ENCODE results near the gene KICS2. TPM values are rescaled to one million over a fixed set of nuclear protein-coding genes. Genes with fewer than 3 reads are reported as not detected.
A peak's percentile ranks its signal among the peaks of the same experiment; 100 is the strongest.

Gene KICS2
- total RNA-seq, 2 experiments from 2014 or later: 15.1 to 16.6 TPM

DNA sequence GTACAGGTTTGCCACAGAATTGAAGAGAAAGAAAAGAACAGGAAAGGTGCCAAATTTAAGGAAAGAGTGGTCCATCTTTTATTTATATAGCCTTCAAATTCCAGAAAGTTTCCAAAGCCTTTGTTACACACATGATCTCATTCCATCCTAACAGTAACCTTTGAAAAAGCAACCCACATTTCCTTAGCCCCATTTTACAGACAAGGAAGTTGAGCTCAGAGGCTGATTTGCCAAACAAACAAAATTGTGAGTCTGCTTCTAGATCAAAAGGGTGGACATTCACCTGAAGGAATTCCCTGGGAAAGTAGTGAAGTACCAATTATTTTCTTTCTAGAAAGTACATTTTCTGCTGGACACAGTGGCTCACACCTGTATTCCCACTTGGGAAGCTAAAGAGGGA lies 32.0 kb downstream of the KICS2 start:
- H3K27ac Mint-ChIP-seq: no peak overlapping the region
- H3K9me3 Mint-ChIP-seq (ENCODE audit: low read depth): no peaks in the 10 kb centered on the region
- no peak overlapping the region for H3K4me3 Mint-ChIP-seq
- intact Hi-C loops (cut with DNase I, micrococcal nuclease): no loop called here
- DNase-seq (no peak), ATAC-seq (no peak)
- CTCF ChIA-PET: no interaction called here
- H3K4me1 Mint-ChIP-seq: peaks cover 18% of the 10 kb centered on the region
- H3K36me3 Mint-ChIP-seq (ENCODE audit: low read depth): peaks cover 29% of the 10 kb centered on the region
- POLR2A ChIA-PET: no interaction called here
- H3K27me3 Mint-ChIP-seq: no peaks in the 10 kb centered on the region

DNA sequence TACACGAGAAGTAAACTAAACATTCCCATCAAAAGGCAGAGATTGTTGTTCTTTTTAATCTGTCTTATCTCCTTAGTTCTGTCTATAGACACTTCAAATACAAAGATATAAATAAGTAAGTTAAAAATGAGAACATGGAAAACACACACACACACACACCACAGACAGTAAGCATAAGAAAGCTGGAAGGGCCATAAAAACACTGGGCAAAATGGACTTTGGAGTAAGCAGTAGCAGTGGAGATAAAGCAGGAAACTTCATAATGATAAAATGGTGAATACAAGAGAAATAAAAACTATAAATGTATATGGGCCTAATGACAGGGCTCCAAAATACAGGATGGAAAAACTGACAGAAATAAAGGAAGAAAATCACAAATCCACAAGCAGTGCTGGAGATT lies 32.6 kb downstream of the KICS2 start:
- ChIA-PET CTCF (no interaction called here), POLR2A (no interaction called here)
- no peaks in the 10 kb centered on the region for H3K27me3 Mint-ChIP-seq
- peaks cover 28% of the 10 kb centered on the region for H3K36me3 Mint-ChIP-seq (ENCODE audit: low read depth)
- DNase-seq: no peak
- peaks cover 18% of the 10 kb centered on the region for H3K4me1 Mint-ChIP-seq
- intact Hi-C loops (cut with DNase I, micrococcal nuclease): no loop called here
- H3K27ac Mint-ChIP-seq: no peak overlapping the region
- H3K9me3 Mint-ChIP-seq (ENCODE audit: low read depth): no peaks in the 10 kb centered on the region
- ATAC-seq: no peak
- no peak overlapping the region for H3K4me3 Mint-ChIP-seq

DNA sequence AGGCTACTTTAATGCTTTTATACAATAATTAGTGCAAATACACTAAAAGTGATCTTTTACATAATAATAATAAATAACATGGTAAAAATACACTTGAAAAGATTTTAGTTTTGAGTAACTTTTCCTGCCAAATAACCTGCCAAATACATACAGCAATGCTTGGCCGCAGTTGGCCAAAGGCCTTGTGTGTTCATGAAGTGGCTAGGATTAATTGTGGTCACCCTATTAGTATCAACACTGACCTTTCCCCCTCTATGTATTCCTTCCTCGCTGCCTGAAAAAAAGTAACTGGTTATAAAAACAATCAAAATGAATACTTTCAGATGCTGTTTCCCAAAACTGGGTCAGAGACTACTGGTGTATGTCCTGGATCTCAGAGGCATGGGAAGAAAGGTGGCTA lies 34.3 kb downstream of the KICS2 start:
- Mint-ChIP-seq H3K36me3 (ENCODE audit: low read depth) (peaks cover 14% of the 10 kb centered on the region), H3K4me3 (no peak overlapping the region), H3K27me3 (no peaks in the 10 kb centered on the region), H3K27ac (no peak overlapping the region), H3K9me3 (ENCODE audit: low read depth) (no peaks in the 10 kb centered on the region), H3K4me1 (peaks cover 11% of the 10 kb centered on the region)
- DNase-seq (no peak), ATAC-seq (no peak)
- ChIA-PET POLR2A (no interaction called here), CTCF (no interaction called here)
- intact Hi-C loops (cut with DNase I, micrococcal nuclease): no loop called here

DNA sequence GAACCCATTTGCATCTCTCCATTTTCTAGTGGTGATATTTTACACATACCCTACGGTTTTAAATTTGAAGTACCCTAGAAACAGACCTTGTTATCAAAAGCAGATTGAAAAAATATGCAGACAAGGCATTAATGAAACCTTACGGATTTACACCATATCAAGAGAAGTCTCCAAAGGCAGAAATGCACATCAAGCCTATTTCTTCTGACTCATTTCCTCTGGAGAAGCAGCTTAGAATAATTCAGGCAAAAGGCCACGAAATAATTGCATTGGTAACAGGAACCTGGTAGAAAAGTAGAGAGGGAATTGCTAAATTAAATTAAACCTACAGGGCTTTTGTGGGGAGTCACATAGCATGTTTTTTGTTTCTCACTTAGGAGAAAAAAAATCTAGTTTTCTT lies 34.7 kb downstream of the KICS2 start:
- intact Hi-C loops (cut with DNase I, micrococcal nuclease): no loop called here
- ATAC-seq (no peak), DNase-seq (no peak)
- H3K27me3 Mint-ChIP-seq: no peaks in the 10 kb centered on the region
- H3K9me3 Mint-ChIP-seq (ENCODE audit: low read depth): no peaks in the 10 kb centered on the region
- POLR2A ChIA-PET: no interaction called here
- H3K36me3 Mint-ChIP-seq (ENCODE audit: low read depth): peaks cover 11% of the 10 kb centered on the region
- H3K27ac Mint-ChIP-seq: no peak overlapping the region
- peaks cover 8% of the 10 kb centered on the region for H3K4me1 Mint-ChIP-seq
- CTCF ChIA-PET: no interaction called here
- no peak overlapping the region for H3K4me3 Mint-ChIP-seq

DNA sequence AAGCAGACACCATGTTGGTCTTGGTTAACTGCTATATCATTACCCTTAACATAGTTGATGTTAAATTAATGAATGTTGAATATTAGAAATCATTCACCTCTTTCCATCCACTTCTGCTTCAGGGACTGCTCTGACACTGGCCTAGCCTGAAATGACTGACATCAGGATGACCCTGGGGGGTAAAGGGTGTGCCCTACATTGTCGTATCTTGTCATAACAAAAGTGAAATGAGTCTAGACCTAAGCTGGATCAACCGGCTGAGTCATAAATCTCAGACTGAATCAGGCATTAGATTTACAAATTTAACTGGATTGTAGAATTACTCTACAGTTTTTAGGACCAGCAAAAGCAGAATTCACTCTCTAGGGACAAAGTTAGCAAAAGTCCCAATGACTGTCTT lies 35.3 kb downstream of the KICS2 start:
- Mint-ChIP-seq H3K27me3 (no peaks in the 10 kb centered on the region), H3K4me3 (no peak overlapping the region), H3K4me1 (peaks cover 8% of the 10 kb centered on the region), H3K9me3 (ENCODE audit: low read depth) (no peaks in the 10 kb centered on the region), H3K27ac (no peak overlapping the region), H3K36me3 (ENCODE audit: low read depth) (peaks cover 10% of the 10 kb centered on the region)
- peak; percentile 91 for ATAC-seq
- CTCF ChIA-PET: no interaction called here
- intact Hi-C loops (cut with DNase I, micrococcal nuclease): no loop called here
- POLR2A ChIA-PET: no interaction called here
- peak; percentile 27 for DNase-seq

DNA sequence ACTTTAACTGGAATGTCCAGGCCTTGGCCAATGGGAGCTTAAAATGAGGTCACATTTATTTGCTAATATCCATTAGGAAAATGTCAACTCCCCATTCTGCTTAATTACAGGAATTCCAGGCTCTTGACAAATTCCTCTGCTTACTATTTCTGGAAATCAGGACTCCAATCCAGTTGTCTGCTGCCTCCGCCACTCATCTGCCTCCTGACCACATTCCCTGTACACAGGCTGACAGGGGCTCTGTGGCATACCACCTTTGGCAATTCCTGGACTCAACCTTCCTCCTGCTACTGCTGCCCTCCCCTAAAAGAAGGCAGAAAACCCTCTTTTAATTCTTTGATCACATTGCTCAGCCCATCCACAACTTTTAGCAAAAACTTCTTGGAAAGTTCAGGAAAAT lies 37.9 kb downstream of the KICS2 start:
- Mint-ChIP-seq H3K27ac (no peak overlapping the region), H3K4me3 (no peak overlapping the region), H3K36me3 (ENCODE audit: low read depth) (peaks cover 10% of the 10 kb centered on the region), H3K9me3 (ENCODE audit: low read depth) (no peaks in the 10 kb centered on the region), H3K4me1 (peaks cover 8% of the 10 kb centered on the region), H3K27me3 (no peaks in the 10 kb centered on the region)
- ATAC-seq: no peak
- POLR2A ChIA-PET: no interaction called here
- no peak for DNase-seq
- intact Hi-C loops (cut with DNase I, micrococcal nuclease): no loop called here
- CTCF ChIA-PET: no interaction called here

DNA sequence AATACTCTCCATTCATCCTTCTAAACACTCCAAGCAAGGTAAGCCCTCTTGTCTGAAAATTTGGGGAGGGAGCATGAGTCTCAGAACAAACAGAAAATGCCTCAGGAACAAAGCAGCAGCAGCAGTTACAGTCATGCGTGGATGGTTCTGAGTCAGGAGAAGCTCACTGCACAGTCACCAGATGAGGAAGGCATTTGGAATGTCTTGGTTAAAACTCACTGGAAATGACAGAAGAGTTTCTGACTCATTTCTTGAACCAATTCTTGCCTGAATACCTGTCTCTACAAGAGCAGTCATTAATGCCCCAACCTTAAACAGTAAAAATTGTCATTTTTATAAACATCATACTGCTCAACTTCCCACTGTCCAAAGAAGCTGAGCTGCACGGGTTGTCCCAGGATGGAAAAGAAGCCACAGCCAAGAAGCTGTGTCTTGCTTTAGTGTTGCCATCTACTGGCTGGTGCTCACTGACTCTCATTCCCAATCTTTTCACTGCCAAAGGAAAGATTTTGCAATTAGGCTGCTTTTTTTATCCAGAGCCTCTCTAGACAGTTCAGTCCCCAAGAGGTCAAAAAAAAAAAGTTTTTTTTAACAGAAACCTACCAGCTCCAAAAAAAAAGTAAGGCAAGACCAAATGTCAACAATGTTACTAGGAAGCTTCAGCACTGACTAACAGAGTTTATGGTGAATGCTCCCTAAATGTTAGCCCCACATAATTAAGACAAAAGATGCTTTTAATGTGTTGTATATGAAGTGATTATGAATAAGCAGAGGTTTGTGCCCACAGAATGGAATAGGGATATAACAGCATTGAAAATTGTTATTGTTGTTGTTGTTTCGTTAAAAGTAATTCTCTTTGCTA lies 40.4 kb downstream of the KICS2 start:
- Mint-ChIP-seq H3K4me3 (no peak overlapping the region), H3K36me3 (ENCODE audit: low read depth) (peaks cover 8% of the 10 kb centered on the region), H3K27me3 (no peaks in the 10 kb centered on the region), H3K9me3 (ENCODE audit: low read depth) (no peaks in the 10 kb centered on the region), H3K4me1 (no peaks in the 10 kb centered on the region), H3K27ac (no peak overlapping the region)
- no peak for DNase-seq
- ChIA-PET CTCF (interaction anchor here (0.7 kb wide), 1 partner anchor 1870 kb away, joined by 3 read pairs; no protein-coding TSS in a partner anchor), POLR2A (no interaction called here)
- ATAC-seq: peak; percentile 68
- intact Hi-C loops (cut with DNase I, micrococcal nuclease): no loop called here

DNA sequence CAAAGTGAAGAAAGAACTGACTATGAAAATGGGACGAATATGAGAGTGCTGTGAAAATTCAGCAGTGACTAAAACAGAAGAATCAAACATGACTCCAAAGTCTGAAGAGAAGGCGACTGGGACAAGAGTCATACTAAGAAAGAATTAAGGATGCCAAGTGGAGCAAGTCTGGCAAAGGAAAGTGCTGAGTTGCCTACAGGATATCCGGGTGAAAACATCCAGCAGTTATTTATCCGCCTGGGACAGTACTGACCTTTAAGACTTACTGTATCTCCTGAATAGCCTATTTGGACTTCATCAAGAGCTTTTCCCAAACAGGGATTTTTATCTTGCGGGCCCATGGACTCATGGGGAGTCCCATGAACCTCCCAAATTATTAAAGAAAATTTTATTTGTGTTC lies 41.1 kb downstream of the KICS2 start:
- CTCF ChIA-PET: no interaction called here
- POLR2A ChIA-PET: no interaction called here

DNA sequence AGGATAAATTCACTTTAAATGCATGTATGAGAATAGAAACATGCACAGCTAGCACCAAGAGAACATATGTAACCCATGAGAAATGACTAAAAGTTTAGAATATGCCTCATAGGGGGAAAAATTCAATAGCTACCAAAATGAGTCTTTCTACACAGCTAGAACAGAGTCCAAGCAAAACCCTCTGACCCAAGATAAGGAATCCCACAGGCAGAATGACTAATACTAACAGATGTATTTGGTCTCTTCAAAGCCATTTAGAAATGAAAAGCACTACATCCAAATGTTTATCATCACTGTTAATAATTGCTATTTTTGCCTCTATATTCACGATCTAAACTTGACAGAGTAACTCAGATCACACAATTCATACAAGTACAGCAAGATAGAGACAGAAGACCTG lies 44.0 kb downstream of the KICS2 start:
- CTCF ChIA-PET: interaction anchor here (0.7 kb wide), 1 partner anchor 36 kb away, joined by 3 read pairs; no protein-coding TSS in a partner anchor
- no peak overlapping the region for H3K27ac Mint-ChIP-seq
- H3K9me3 Mint-ChIP-seq (ENCODE audit: low read depth): no peaks in the 10 kb centered on the region
- H3K27me3 Mint-ChIP-seq: no peaks in the 10 kb centered on the region
- ATAC-seq (peak; percentile 30), DNase-seq (no peak)
- H3K4me1 Mint-ChIP-seq: no peaks in the 10 kb centered on the region
- H3K36me3 Mint-ChIP-seq (ENCODE audit: low read depth): peaks cover 4% of the 10 kb centered on the region
- POLR2A ChIA-PET: no interaction called here
- H3K4me3 Mint-ChIP-seq: no peak overlapping the region
- intact Hi-C loops (cut with DNase I, micrococcal nuclease): no loop called here

More for the DNA sequence above, 41.1 kb downstream of the KICS2 start:
- intact Hi-C loops (cut with DNase I, micrococcal nuclease): no loop called here
- ATAC-seq (no peak), DNase-seq (no peak)
- H3K4me1 Mint-ChIP-seq: no peaks in the 10 kb centered on the region
- no peaks in the 10 kb centered on the region for H3K27me3 Mint-ChIP-seq
- no peak overlapping the region for H3K27ac Mint-ChIP-seq
- H3K36me3 Mint-ChIP-seq (ENCODE audit: low read depth): peaks cover 8% of the 10 kb centered on the region
- H3K9me3 Mint-ChIP-seq (ENCODE audit: low read depth): no peaks in the 10 kb centered on the region
- H3K4me3 Mint-ChIP-seq: no peak overlapping the region

DNA sequence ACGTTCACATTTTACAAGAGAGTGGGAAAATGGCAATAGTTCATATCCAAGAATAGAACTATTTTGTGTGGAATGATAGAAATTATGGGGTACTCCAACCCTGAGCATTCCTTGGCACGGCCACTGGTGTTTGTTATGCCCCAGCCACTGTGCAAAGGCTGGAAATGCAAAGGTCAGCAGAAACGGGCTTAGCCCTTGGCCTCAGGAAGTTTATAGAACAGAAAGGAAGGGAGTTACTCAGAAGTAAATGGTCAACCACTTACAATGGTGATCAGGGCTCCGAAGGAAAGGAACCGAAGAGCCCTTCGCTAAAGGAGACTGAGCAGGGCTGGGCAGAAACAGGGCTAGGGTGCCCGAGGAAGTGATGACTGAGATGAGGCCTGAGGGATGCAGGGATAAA lies 45.1 kb downstream of the KICS2 start:
- Mint-ChIP-seq H3K36me3 (ENCODE audit: low read depth) (no peaks in the 10 kb centered on the region), H3K9me3 (ENCODE audit: low read depth) (no peaks in the 10 kb centered on the region), H3K27me3 (no peaks in the 10 kb centered on the region), H3K4me3 (no peak overlapping the region), H3K4me1 (no peaks in the 10 kb centered on the region), H3K27ac (no peak overlapping the region)
- CTCF ChIA-PET: no interaction called here
- ATAC-seq (no peak), DNase-seq (no peak)
- POLR2A ChIA-PET: no interaction called here
- intact Hi-C loops (cut with DNase I, micrococcal nuclease): no loop called here

DNA sequence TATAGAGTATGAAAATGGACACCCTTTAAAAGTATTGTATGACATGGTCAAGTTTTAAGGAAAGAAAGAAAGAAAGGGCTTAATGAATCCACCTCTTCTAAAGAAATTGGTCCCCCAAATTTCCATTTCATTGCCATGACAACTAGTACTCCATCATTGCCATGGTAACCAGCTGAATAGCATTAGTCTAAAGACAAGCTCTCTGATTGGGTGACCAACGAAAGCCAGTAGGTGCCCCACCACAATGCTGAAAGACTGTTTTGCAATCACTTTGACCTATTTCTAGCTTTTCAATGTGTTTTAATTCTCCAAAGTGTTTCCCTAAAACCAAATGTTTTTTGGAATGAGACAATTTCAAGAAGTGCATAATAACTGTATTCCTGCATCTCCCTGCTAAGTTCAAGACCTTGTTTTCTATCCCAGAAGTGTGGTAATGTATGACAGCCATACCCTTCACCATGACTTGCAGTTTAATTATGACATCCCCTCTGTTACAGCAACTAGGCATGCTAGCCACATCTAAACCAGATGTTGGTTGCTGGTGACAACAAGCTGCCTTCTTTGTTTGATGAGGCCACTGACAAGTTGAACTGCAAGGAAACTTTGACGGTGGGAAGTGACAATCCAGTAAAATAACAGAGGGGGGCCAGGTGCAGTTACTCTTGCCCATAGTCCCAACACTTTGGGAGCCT lies 46.7 kb downstream of the KICS2 start:
- Mint-ChIP-seq H3K4me1 (no peaks in the 10 kb centered on the region), H3K27me3 (no peaks in the 10 kb centered on the region), H3K4me3 (no peak overlapping the region), H3K9me3 (ENCODE audit: low read depth) (no peaks in the 10 kb centered on the region), H3K36me3 (ENCODE audit: low read depth) (no peaks in the 10 kb centered on the region), H3K27ac (no peak overlapping the region)
- intact Hi-C loops (cut with DNase I, micrococcal nuclease): no loop called here
- ChIA-PET POLR2A (no interaction called here), CTCF (interaction anchor here (0.6 kb wide), 1 partner anchor 332 kb away, joined by 3 read pairs; no protein-coding TSS in a partner anchor)
- DNase-seq (no peak), ATAC-seq (no peak)

DNA sequence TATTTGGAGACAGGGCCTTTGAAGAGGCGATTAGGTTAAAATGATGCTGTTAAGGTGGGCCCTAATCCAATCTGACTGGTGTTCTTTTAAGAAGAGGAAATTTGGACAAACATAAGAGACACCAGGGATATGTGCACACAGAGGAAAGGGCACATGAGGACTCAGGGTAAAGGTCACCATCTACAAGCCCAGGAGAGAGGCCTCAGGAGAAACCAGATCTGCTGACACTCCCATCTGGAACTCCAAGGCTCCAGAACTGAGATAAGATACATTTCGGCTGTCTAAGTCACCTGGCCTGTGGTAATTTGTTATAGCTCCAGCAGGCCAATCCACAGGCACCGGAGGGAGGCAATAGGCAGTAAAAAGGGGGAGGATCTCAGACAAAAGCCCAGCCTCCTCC lies 48.6 kb downstream of the KICS2 start:
- intact Hi-C loops (cut with DNase I, micrococcal nuclease): no loop called here
- POLR2A ChIA-PET: no interaction called here
- no peak for DNase-seq

More for the DNA sequence above, 48.6 kb downstream of the KICS2 start:
- Mint-ChIP-seq H3K4me1 (no peaks in the 10 kb centered on the region), H3K9me3 (ENCODE audit: low read depth) (no peaks in the 10 kb centered on the region), H3K27ac (no peak overlapping the region), H3K4me3 (no peak overlapping the region), H3K36me3 (ENCODE audit: low read depth) (no peaks in the 10 kb centered on the region), H3K27me3 (no peaks in the 10 kb centered on the region)
- ATAC-seq: no peak
- CTCF ChIA-PET: no interaction called here
